Liver (tissue), 9 donors: ENCODE data around the gene SNAP23. TPM values are rescaled to one million over a fixed set of nuclear protein-coding genes. Genes with fewer than 3 reads are reported as not detected.

ENCODE experiments used
- DNase-seq: peaks from one replicate; pipeline ENCODE4 v3.0.0-alpha.2; 2017; ENCODE audit warnings: low spot score
- H3K27ac ChIP-seq, 2 donors: one replicate each; pipeline ENCODE4 v1.7.0; 2013; ENCODE audit warnings: inconsistent platforms in 2 of 2, low read length in 2 of 2, control low read depth in 1 of 2, low read depth in 1 of 2, mild to moderate bottlenecking in 1 of 2
- H3K27me3 ChIP-seq, 4 donors: one replicate each; pipeline versions ENCODE4 v1.6.1 to v1.7.0; 2013; ENCODE audit warnings: low read length in 3 of 4, inconsistent platforms in 1 of 4, mild to moderate bottlenecking in 1 of 4, moderate library complexity in 1 of 4; ENCODE audit not compliant: control insufficient read depth in 4 of 4, insufficient read depth in 4 of 4
- H3K36me3 ChIP-seq, 4 donors: one replicate each; pipeline versions ENCODE4 v1.6.1 to v1.7.0; 2013; ENCODE audit warnings: low read length in 3 of 4, mild to moderate bottlenecking in 3 of 4, low read depth in 1 of 4, moderate library complexity in 1 of 4; ENCODE audit not compliant: control insufficient read depth in 4 of 4, insufficient read depth in 3 of 4
- H3K4me1 ChIP-seq, 4 donors: one replicate each; pipeline versions ENCODE4 v1.6.1 to v1.7.0; 2013; ENCODE audit warnings: low read length in 3 of 4, mild to moderate bottlenecking in 3 of 4, moderate library complexity in 1 of 4; ENCODE audit not compliant: control insufficient read depth in 4 of 4, insufficient read depth in 4 of 4
- H3K4me3 ChIP-seq, 3 donors: one replicate each; pipeline versions ENCODE4 v1.6.1 to v1.7.0; 2013; ENCODE audit warnings: low read length in 3 of 3, control low read depth in 1 of 3, low read depth in 1 of 3, mild to moderate bottlenecking in 1 of 3
- H3K9ac ChIP-seq, 2 donors: one replicate each; pipeline ENCODE4 v1.7.0; 2013; ENCODE audit warnings: low read length in 2 of 2, mild to moderate bottlenecking in 2 of 2, moderate library complexity in 2 of 2, control low read depth in 1 of 2, low read depth in 1 of 2
- H3K9me3 ChIP-seq, 4 donors: one replicate each; pipeline versions ENCODE4 v1.6.1 to v1.7.0; 2013; ENCODE audit warnings: low read length in 3 of 4; ENCODE audit not compliant: control insufficient read depth in 4 of 4
- ATF3 ChIP-seq: IDR thresholded peaks from 2 replicates; pipeline ENCODE4 v1.6.1; 2016; ENCODE audit warnings: antibody characterized with exemption
- EGR1 ChIP-seq, 2 donors: IDR thresholded peaks; 2 replicates each; pipeline ENCODE4 v1.6.1; 2016 to 2018; ENCODE audit warnings: antibody characterized with exemption in 2 of 2, low read depth in 2 of 2
- FOXA1 ChIP-seq: IDR thresholded peaks from 2 replicates; pipeline ENCODE4 v1.6.1; 2016; ENCODE audit warnings: antibody characterized with exemption
- FOXA2 ChIP-seq: IDR thresholded peaks from 2 replicates; pipeline ENCODE4 v1.6.1; 2016; ENCODE audit warnings: antibody characterized with exemption
- GABPA ChIP-seq, 2 donors: IDR thresholded peaks in 1 of 2; conservative IDR thresholded peaks in 1 of 2; 2 replicates each; pipeline ENCODE4 v1.6.1; 2016; ENCODE audit warnings: antibody characterized with exemption in 2 of 2, mild to moderate bottlenecking in 1 of 2, moderate library complexity in 1 of 2
- HNF4A ChIP-seq, 2 donors: conservative IDR thresholded peaks; 2 replicates each; pipeline ENCODE4 v1.6.1; 2016; ENCODE audit warnings: antibody characterized with exemption in 2 of 2, mild to moderate bottlenecking in 2 of 2
- HNF4G ChIP-seq: IDR thresholded peaks from 2 replicates; pipeline ENCODE4 v1.6.1; 2016; ENCODE audit warnings: antibody characterized with exemption
- JUND ChIP-seq, 2 donors: IDR thresholded peaks; 2 replicates each; pipeline ENCODE4 v1.6.1; 2016; ENCODE audit warnings: antibody characterized with exemption in 2 of 2
- NR2F2 ChIP-seq: IDR thresholded peaks from 2 replicates; pipeline ENCODE4 v1.6.1; 2016; ENCODE audit warnings: antibody characterized with exemption
- RAD21 ChIP-seq, 2 donors: IDR thresholded peaks; 2 replicates each; pipeline ENCODE4 v1.6.1; 2016; ENCODE audit warnings: antibody characterized with exemption in 2 of 2, mild to moderate bottlenecking in 2 of 2
- REST ChIP-seq: IDR thresholded peaks from 2 replicates; pipeline ENCODE4 v1.6.1; 2016; ENCODE audit warnings: antibody characterized with exemption, mild to moderate bottlenecking
- RXRA ChIP-seq, 2 donors: IDR thresholded peaks; 2 replicates each; pipeline ENCODE4 v1.6.1; 2017 to 2018; ENCODE audit warnings: antibody characterized with exemption in 2 of 2, mild to moderate bottlenecking in 1 of 2
- SP1 ChIP-seq: IDR thresholded peaks from 2 replicates; pipeline ENCODE4 v1.6.1; 2018; ENCODE audit warnings: antibody characterized with exemption, mild to moderate bottlenecking
- TAF1 ChIP-seq: conservative IDR thresholded peaks from 2 replicates; pipeline ENCODE4 v1.6.1; 2016; ENCODE audit warnings: antibody characterized with exemption, mild to moderate bottlenecking
- YY1 ChIP-seq: IDR thresholded peaks from 2 replicates; pipeline ENCODE4 v1.6.1; 2016; ENCODE audit warnings: antibody characterized with exemption, mild to moderate bottlenecking
- WGBS: extraction: QIAGEN DNeasy Blood & Tissue Kit; methylation state at CpG from one replicate; pipeline ENCODE4 v1.1.7; 2013; 5-methylcytosine and 5-hydroxymethylcytosine counted together
- polyA plus RNA-seq, 2 donors: library from polyadenylated mRNA; stranded (reverse) in 1 of 2; unstranded in 1 of 2; fragments of 200-250 nt in 1 of 2; fragments of >200 nt in 1 of 2; fragmentation: Nextera tagmentation in 1 of 2; extraction: Ambion mirVana in 1 of 2; gene quantifications; one replicate each; pipeline versions ENCODE4 v1.2.1 to v1.2.3, GENCODE V29; 2013 to 2015
- total RNA-seq, 2 donors: library from RNA; depleted of rRNA; stranded (reverse); fragments of >200 nt; gene quantifications; one replicate each; pipeline ENCODE4 v1.2.3, GENCODE V29; 2014
- TF ChIP-seq, protein P1 (sequence below): IDR thresholded peaks from 2 replicates; pipeline ENCODE4 v1.6.1; 2016; ENCODE audit warnings: antibody characterized with exemption
- TF ChIP-seq, protein P2 (sequence below): fragments of 150-350 bp; IDR thresholded peaks from 2 replicates; pipeline ENCODE4 v1.5.1; 2017; ENCODE audit warnings: improper control_type of control experiment, low read depth, low read length; ENCODE audit not compliant: missing input control
- donor health status: healthy.
- donor health status: healthy.
- donor health status: healthy.
- donor health status: healthy.
- donor health status: healthy.

Gene SNAP23
- total and polyA plus RNA-seq, 4 donors = 16.0 to 42.9 (median 25.3) TPM

- Histone ChIP-seq H3K9ac (peak overlapping the region; percentile 73 to 99), H3K27me3 (no peaks in the 10 kb centered on the region), H3K4me3 (peak overlapping the region; percentile 85 to 97 (median 94)), H3K27ac (peak overlapping the region; percentile 87 to 89), H3K4me1 (peaks cover 0 to 18% (median 5%) of the 10 kb centered on the region in 4 donors), H3K36me3 (no peaks in the 10 kb centered on the region), H3K9me3 (no peaks in the 10 kb centered on the region)
- DNase-seq = no peak
- TF ChIP-seq HNF4G (no peak), FOXA2 (no peak), SP1 (no peak), HNF4A (conservative IDR thresholded peaks at IDR 0.05) (no peak), ATF3 (no peak)
- TF ChIP-seq, protein P1, sequence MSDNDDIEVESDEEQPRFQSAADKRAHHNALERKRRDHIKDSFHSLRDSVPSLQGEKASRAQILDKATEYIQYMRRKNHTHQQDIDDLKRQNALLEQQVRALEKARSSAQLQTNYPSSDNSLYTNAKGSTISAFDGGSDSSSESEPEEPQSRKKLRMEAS = no peak
- WGBS = 90% methylated on average over 18 of the region's 18 CpGs
Measured at GRCh38 chr15:42491539-42492225, 3.8 kb upstream of the SNAP23 start.

- Histone ChIP-seq H3K27ac (peak overlapping the region; percentile 86 to 95), H3K36me3 (no peaks in the 10 kb centered on the region), H3K27me3 (no peaks in the 10 kb centered on the region), H3K4me3 (no peak overlapping the region), H3K9me3 (no peaks in the 10 kb centered on the region), H3K4me1 (peaks cover 0 to 20% (median 10%) of the 10 kb centered on the region in 4 donors), H3K9ac (no peak overlapping the region)
- DNase-seq = no peak
- WGBS = 80% methylated on average over 1 of the region's 1 CpG
- TF ChIP-seq GABPA (IDR thresholded peaks at IDR 0.05 in 1 of 2, conservative IDR thresholded peaks at IDR 0.05 in 1 of 2) = no peak
- TF ChIP-seq, protein P2, sequence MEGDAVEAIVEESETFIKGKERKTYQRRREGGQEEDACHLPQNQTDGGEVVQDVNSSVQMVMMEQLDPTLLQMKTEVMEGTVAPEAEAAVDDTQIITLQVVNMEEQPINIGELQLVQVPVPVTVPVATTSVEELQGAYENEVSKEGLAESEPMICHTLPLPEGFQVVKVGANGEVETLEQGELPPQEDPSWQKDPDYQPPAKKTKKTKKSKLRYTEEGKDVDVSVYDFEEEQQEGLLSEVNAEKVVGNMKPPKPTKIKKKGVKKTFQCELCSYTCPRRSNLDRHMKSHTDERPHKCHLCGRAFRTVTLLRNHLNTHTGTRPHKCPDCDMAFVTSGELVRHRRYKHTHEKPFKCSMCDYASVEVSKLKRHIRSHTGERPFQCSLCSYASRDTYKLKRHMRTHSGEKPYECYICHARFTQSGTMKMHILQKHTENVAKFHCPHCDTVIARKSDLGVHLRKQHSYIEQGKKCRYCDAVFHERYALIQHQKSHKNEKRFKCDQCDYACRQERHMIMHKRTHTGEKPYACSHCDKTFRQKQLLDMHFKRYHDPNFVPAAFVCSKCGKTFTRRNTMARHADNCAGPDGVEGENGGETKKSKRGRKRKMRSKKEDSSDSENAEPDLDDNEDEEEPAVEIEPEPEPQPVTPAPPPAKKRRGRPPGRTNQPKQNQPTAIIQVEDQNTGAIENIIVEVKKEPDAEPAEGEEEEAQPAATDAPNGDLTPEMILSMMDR = no peak
- TF ChIP-seq JUND (IDR thresholded peaks at IDR 0.05) = no peak
- TF ChIP-seq RXRA (IDR thresholded peaks at IDR 0.05) = no peak
- no peak for TF ChIP-seq EGR1 (IDR thresholded peaks at IDR 0.05; ENCODE audit: low read depth in 2 of 2)
- no peak for TF ChIP-seq ATF3
- TF ChIP-seq FOXA1 = no peak
- no peak for TF ChIP-seq YY1
- no peak for TF ChIP-seq HNF4G
- TF ChIP-seq SP1 = no peak
- TF ChIP-seq RAD21 (IDR thresholded peaks at IDR 0.05) = no peak
- no peak for TF ChIP-seq HNF4A (conservative IDR thresholded peaks at IDR 0.05)
Measured at GRCh38 chr15:42493679-42494078, 1.8 kb upstream of the SNAP23 start.

DNA sequence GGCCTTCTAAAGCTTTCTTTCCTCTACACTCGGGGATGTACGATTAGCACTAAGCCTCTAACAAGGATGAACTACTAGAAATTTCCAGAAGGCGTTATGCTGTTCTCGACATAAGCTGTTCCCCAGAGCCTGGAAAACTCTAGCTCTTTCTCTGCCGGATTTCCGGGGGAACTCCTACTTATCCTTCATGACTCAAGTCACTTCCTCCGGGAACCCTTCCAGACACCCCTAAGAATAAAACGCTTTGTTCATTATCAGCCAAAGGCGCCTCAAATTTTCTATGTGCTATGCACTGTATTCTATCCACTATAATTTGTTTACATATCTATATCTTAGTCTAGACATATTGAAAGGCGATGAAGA, 455 bp upstream of the SNAP23 start:
- peak overlapping the region; percentile 44 to 85 for H3K9ac ChIP-seq
- WGBS = 3% methylated on average over 10 of the region's 10 CpGs
- no peaks in the 10 kb centered on the region for H3K36me3 ChIP-seq
- H3K4me3 ChIP-seq = peak overlapping the region; percentile 72 to 98 (median 93)
- DNase-seq = no peak
- peaks cover 0 to 20% (median 10%) of the 10 kb centered on the region in 4 donors for H3K4me1 ChIP-seq
- no peaks in the 10 kb centered on the region for H3K27me3 ChIP-seq
- H3K9me3 ChIP-seq = no peaks in the 10 kb centered on the region
- peak overlapping the region; percentile 86 to 95 for H3K27ac ChIP-seq
- TF ChIP-seq YY1 (peak; percentile 92), NR2F2 (peak; percentile 17), REST (no peak), GABPA (IDR thresholded peaks at IDR 0.05 in 1 of 2, conservative IDR thresholded peaks at IDR 0.05 in 1 of 2) (peak in 1 of 2 donors; percentile 58), TAF1 (no peak)
- TF ChIP-seq, protein P2 = no peak
